Adrenal gland (tissue), 12 donors: Measurements from ENCODE around the gene MAN2A2. TPM values are rescaled to one million over a fixed set of nuclear protein-coding genes. Genes with fewer than 3 reads are reported as not detected.

ENCODE experiments used
- DNase-seq, 7 donors: peaks; one replicate each; pipeline ENCODE4 v3.0.0-alpha.2; 2019 to 2020
- H3K27ac ChIP-seq, 5 donors: fragments of 200-600 bp; sonication (generic) in 4 of 5; 1 replicate in 3 of 5; 2 replicates in 2 of 5; pipeline versions ENCODE4 v1.5.1 to v1.8.0; 2016 to 2020; ENCODE audit warnings: mild to moderate bottlenecking in 1 of 5
- H3K27me3 ChIP-seq: fragments of 200-600 bp; 2 replicates; pipeline ENCODE4 v1.8.0; 2021
- H3K36me3 ChIP-seq, 2 donors: fragments of 200-600 bp; replicated peaks in 1 of 2; 1 replicate in 1 of 2; 2 replicates in 1 of 2; pipeline versions ENCODE4 v1.5.1 to v1.8.0; 2018 to 2022
- H3K4me1 ChIP-seq, 2 donors: fragments of 200-600 bp; replicated peaks in 1 of 2; 1 replicate in 1 of 2; 2 replicates in 1 of 2; pipeline versions ENCODE4 v1.5.1 to v1.8.0; 2018 to 2021
- H3K4me3 ChIP-seq, 4 donors: fragments of 200-600 bp; sonication (generic) in 3 of 4; one replicate each; pipeline ENCODE4 v1.5.1; 2016 to 2018
- H3K9me3 ChIP-seq, 3 donors: fragments of 200-600 bp; sonication (generic) in 1 of 3; replicated peaks in 1 of 3; 1 replicate in 2 of 3; 2 replicates in 1 of 3; pipeline versions ENCODE4 v1.5.1 to v1.8.0; 2016 to 2021
- CTCF ChIP-seq, 6 experiments: fragments of 450-650 bp in 4 of 6; fragments of 200-600 bp in 2 of 6; sonication (generic) in 1 of 6; IDR thresholded peaks; 1 replicate in 5 of 6; 2 replicates in 1 of 6; pipeline versions ENCODE4 v1.5.1 to v1.8.0; 2016 to 2021; ENCODE audit warnings: antibody characterized with exemption in 6 of 6, mild to moderate bottlenecking in 2 of 6, moderate library complexity in 1 of 6
- POLR2A ChIP-seq, 2 donors: fragments of 450-650 bp; IDR thresholded peaks; one replicate each; pipeline ENCODE4 v1.6.1; 2017; ENCODE audit warnings: antibody characterized with exemption in 2 of 2, mild to moderate bottlenecking in 2 of 2, moderate library complexity in 1 of 2
- WGBS, 4 donors: extraction: QIAGEN DNeasy Blood & Tissue Kit in 2 of 4; methylation state at CpG; one replicate each; pipeline versions ENCODE4 v1.1.5 to v1.1.7; 2013 to 2017; 5-methylcytosine and 5-hydroxymethylcytosine counted together
- intact Hi-C, 2 donors: fragments of 100-400 bp; cut with DNase I; formaldehyde crosslinking; loops; one replicate each; pipeline versions ENCODE4 v1.14.1 to v1.15.0; 2022 to 2023
- polyA plus RNA-seq, 3 donors: library from polyadenylated mRNA; stranded (reverse); fragments of 200-250 nt in 2 of 3; fragments of 350-450 nt in 1 of 3; fragmentation: Illumina TruSeq in 1 of 3; extraction: RNeasy Lipid Tissue Mini Kit (QIAGEN cat#74804) in 1 of 3; gene quantifications; one replicate each; pipeline ENCODE4 v1.2.3, GENCODE V29; 2013 to 2014
- total RNA-seq, 9 donors: library from RNA; depleted of rRNA in 4 of 9; stranded (reverse); fragments of >200 nt in 4 of 9; fragments of 120-200 nt in 1 of 9; fragmentation: NEBNext Ultra II Directional in 1 of 9; extraction: Animal tissue kit (Norgen Biotek cat#: 25700) in 1 of 9; gene quantifications; one replicate each; pipeline versions ENCODE4 v1.1.0 to v1.2.4, GENCODE V29; 2013 to 2023
- donor health status: healthy with polysubstance abuse.
- donor health status: Bipolar disorder and iron deficiency.
- donor health status: DM: yes; HTN: yes; CAD: no.
- donor health status: DM: no; HTN: no; CAD: no.
- donor health status: DM: no; HTN: no; CAD: no.
- donor health status: DM: yes; HTN: yes; CAD: no.

The MAN2A2 gene
- total and polyA plus RNA-seq, 12 donors = 13.3 to 94.6 (median 64.6) TPM

DNA sequence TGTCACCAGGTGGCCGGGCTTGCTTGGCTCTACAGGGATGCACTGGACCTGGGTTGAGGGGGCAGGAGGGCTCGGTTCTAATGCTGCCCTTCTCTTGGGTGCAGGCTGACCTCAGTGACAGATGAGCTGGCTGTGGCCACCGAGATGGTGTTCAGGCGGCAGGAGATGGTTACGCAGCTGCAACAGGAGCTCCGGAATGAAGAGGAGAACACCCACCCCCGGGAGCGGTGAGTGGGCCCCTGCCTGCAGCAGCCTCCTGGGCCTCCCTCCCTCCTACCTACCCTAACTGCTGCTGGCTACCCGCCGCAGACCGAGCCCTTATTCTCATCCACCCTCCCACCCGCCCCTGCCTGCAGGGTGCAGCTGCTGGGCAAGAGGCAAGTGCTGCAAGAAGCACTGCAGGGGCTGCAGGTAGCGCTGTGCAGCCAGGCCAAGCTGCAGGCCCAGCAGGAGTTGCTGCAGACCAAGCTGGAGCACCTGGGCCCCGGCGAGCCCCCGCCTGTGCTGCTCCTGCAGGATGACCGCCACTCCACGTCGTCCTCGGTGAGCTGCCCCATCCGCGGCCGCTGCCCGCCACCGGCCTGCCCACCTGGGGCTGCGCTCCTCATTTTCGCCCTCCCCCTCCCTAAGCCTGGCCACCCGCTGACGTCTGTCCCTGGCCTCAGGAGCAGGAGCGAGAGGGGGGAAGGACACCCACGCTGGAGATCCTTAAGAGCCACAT, 13.2 kb upstream of the MAN2A2 start:
- no peak overlapping the region for H3K4me3 ChIP-seq

DNA sequence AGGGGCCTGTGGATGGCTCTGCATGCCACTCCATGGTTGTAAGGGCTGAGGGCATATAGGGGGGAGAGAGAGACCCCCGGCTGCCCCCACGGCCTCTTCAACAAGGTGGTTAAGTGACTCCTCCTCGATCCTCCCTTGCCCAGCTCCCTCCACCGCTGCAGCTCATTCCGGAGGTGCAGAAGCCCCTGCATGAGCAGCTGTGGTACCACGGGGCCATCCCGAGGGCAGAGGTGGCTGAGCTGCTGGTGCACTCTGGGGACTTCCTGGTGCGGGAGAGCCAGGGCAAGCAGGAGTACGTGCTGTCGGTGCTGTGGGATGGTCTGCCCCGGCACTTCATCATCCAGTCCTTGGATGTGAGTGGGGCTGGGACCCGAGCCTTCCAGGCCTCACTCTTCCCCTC, 12.3 kb upstream of the MAN2A2 start:
- intact Hi-C loops = no loop called here

More for the DNA sequence above, 13.2 kb upstream of the MAN2A2 start:
- Histone ChIP-seq H3K27ac (no peak overlapping the region), H3K4me1 (peaks cover 0 to 17% of the 10 kb centered on the region in 2 donors), H3K36me3 (peaks cover 0 to 65% of the 10 kb centered on the region in 2 donors), H3K9me3 (no peaks in the 10 kb centered on the region), H3K27me3 (no peaks in the 10 kb centered on the region)
- no peak for DNase-seq
- intact Hi-C loops = loop anchor here (5.0 to 10.0 kb wide), 2 partner anchors 175 to 243 kb away; partner anchors contain the start of gene BLM (in 1 of the 2)
- 87 to 89% (median 88%) methylated on average over 15 to 31 of the region's 31 CpGs for WGBS, 4 donors
- TF ChIP-seq POLR2A (IDR thresholded peaks at IDR 0.05) (no peak), CTCF (IDR thresholded peaks at IDR 0.05) (no peak)

DNA sequence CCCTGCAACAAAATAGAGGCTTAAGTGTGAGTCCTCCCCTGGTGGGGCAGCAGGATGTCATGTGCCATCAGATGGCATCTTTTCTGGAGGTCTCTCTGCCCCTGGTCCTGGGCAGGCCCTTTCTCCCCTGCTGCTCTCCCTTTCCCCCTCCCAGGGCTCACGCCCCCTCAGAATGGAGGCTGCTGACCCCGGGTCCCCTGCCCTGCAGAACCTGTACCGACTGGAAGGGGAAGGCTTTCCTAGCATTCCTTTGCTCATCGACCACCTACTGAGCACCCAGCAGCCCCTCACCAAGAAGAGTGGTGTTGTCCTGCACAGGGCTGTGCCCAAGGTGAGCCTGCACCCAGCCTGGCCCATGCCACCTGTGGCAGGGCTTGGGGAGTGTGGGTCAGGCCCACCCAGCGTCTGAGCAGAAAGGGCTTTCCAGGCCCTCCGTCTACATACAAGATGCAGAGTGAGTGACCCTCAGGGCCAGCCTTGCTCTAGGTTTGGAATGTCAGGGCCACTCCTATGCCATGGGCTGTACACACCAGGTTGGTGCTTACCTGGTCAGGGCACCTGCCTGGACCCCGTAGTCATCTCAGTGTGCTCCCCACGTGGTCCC, 11.7 kb upstream of the MAN2A2 start:
- H3K4me1 ChIP-seq = peaks cover 3 to 11% of the 10 kb centered on the region in 2 donors
- H3K36me3 ChIP-seq = peaks cover 0 to 75% of the 10 kb centered on the region in 2 donors
- no peaks in the 10 kb centered on the region for H3K27me3 ChIP-seq
- H3K4me3 ChIP-seq = no peak overlapping the region
- TF ChIP-seq CTCF (IDR thresholded peaks at IDR 0.05) (no peak), POLR2A (IDR thresholded peaks at IDR 0.05) (no peak)
- 80 to 95% (median 90%) methylated on average over 3 to 8 of the region's 8 CpGs for WGBS, 4 donors
- H3K9me3 ChIP-seq = no peaks in the 10 kb centered on the region
- no peak for DNase-seq
- no peak overlapping the region for H3K27ac ChIP-seq
- intact Hi-C loops = no loop called here

More for the DNA sequence above, 12.3 kb upstream of the MAN2A2 start:
- Histone ChIP-seq H3K4me1 (peaks cover 2 to 15% of the 10 kb centered on the region in 2 donors), H3K36me3 (peaks cover 0 to 74% of the 10 kb centered on the region in 2 donors), H3K27me3 (no peaks in the 10 kb centered on the region), H3K4me3 (no peak overlapping the region), H3K9me3 (no peaks in the 10 kb centered on the region), H3K27ac (no peak overlapping the region)
- DNase-seq = no peak
- no peak for TF ChIP-seq CTCF (IDR thresholded peaks at IDR 0.05)
- TF ChIP-seq POLR2A (IDR thresholded peaks at IDR 0.05) = no peak
- 78 to 84% (median 78%) methylated on average over 8 to 12 of the region's 12 CpGs; no CpG with 5 or more reads in 1 of the 4 donors for WGBS, 4 donors

- H3K36me3 ChIP-seq = peaks cover 0 to 71% of the 10 kb centered on the region in 2 donors
- no peak for DNase-seq
- no peak for TF ChIP-seq CTCF (IDR thresholded peaks at IDR 0.05)
- no peak for TF ChIP-seq POLR2A (IDR thresholded peaks at IDR 0.05)
These were observed 11.1 kb upstream of the MAN2A2 start for GRCh38 chr15:90892023-90892422.

More at GRCh38 chr15:90892023-90892422, 11.1 kb upstream of the MAN2A2 start:
- Histone ChIP-seq H3K4me3 (no peak overlapping the region), H3K9me3 (no peaks in the 10 kb centered on the region), H3K27ac (no peak overlapping the region), H3K27me3 (no peaks in the 10 kb centered on the region), H3K4me1 (peaks cover 3 to 10% of the 10 kb centered on the region in 2 donors)
- intact Hi-C loops = no loop called here
- WGBS, 4 donors = 80 to 91% (median 85%) methylated on average over 10 to 11 of the region's 11 CpGs
